ENCODE measurements around the gene PLVAP.

Gene PLVAP

DNA sequence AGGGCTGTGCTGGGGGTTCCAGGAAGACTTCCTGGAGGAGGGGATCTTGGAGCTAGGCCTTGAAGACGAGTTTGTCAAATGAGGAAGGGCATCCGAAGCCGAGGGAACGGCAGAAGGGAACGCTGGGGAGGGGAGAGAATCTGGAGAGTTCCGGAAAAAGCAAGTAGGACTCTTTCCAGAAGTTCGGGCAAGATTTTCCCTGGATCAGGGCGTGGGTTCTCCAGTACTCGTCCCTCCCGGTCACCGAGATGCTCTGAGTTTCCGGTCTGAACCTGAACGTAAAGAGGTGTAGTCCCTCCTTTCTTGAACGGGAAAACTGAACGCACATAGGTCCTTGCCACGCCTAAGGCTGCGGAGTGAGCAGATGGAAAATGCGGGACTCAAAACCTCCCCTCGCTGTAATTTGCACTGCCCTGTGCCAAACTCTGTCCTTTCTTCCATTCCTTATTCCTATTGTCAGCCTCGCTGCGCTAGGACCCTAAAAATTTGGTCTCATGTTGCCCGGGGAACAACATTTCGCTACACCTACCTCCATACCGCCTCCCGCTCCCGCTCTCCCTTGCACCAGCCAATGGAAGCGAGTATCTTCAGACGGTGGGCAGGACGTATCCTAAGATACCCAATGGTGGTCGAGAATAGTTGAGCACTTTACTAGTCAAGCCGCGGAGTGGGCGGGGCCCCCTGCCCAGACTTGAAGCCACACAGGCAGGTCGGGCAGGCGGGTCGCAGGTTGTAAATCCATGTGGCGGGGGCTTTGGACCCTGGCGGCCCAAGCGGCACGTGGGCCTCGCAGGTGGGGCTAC lies 40.1 kb downstream of the PLVAP start, which contains the start of gene GTPBP3:
GTPBP3 (plus strand) TSS at position 682 of the 803 bp plus-strand sequence; CDS start at position 741, 59 bp downstream.
- in situ Hi-C loops (cut with MboI; ENCODE audit: low sequenced_read_pairs) = no loop called here

DNA sequence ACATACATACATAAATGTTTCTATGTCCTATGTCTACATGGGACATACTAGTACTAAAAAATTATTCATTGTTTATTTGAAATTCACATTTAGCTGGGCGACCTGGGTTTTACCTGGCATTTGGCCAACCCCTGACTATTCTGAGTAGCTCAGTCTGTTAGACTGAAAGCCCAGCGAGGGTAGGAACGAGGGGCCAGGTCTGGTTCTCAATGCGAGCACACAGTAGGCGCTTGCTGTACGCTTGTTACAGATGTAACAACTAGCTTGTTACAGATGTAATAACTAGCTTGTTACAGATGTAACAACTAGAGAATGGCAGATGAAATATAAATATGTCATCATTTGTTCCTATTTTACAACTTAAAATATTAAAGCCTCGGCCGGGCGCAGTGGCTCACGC lies 41.6 kb downstream of the PLVAP start:
- in situ Hi-C loops (cut with MboI; ENCODE audit: low sequenced_read_pairs) = no loop called here

DNA sequence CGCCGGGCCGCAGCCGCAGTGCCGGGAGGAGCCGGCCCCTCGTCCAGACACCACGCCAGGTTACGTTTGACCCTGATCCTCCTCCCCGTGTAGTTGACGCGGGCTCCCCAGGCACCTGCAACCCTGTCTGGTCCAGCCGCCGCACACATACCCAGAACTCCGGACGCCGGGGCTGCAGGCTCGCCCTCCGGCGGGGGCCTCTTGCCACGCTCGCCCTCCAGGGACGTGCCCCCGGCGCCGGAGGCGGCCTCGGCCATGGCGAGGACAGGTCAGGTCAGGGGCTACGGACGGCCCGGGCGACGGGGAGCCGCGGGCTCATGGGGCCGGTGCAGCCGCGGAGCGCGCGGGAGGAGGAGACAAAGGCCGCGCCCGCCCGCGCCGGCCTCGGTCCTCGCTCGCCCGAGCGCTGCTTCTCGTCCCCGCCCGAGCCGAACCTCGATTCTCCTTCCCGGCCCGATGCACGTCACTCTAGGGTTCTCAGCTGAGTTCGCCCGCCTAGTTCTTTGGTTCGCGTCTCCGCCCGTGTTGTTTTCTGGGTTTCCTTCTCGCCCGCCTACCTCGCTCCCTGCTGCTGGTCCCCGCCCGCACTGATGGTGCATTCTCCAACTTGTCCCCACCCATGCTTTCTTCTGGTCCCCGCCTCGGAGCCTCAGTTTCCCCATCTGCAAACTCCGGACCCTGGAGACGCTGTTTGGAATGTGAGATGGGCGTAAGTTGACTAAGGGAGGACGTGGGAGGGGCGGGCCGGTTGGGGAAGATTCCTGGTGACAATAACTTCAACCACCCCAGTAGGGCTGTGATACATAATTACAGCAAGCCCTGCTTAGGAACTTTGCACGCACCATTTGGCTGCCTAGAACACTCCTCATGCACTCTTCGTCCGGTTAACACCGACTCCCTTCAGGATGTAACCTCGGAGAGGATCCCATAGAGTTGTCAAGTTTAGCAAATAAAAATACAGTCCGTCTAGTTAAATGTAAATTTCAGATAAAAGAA lies 42.4 kb downstream of the PLVAP start, which contains the start of gene ANO8:
ANO8 (minus strand) TSS at position 442 of the 996 bp plus-strand sequence; CDS start at position 257, 185 bp downstream.
- in situ Hi-C loops (cut with MboI; ENCODE audit: low sequenced_read_pairs) = no loop called here

DNA sequence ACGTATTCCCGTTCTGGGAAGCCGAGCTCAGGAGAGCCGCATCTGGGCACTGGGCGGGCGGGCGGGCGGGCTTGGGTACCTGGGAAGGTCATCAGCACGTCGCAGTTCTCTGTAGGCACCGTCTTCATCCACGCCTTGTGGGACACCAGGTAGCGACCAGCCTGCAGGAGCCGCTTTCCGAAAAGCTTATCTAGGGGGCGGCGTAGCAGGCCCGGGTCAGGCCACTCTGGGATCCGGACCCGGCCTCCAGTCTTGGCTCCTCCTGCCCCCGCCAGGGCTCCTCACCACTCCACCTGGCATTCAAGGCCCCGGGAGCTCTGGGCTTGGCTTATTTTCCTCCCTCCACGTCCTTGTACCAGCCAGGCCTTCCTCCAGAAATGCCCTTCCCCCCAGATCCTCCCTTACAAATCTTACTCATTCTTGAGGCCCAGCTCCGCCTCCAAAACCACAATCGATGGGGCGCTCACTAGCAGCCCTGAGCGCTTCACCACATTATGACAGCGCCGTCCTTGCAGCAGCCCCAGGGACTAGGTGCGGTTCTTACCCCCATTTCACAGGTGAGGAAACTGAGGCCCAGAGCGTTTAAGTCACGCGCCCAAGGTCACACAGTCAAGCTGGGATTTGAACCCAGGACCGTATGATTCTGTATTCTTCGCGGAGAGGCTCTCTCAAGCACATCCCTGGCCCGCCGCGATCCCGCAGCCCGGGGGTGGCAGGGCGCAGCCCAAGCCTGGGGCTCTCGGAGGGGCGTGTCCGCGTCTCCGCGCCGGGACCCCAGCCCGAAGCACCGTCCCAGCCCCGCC lies 43.3 kb downstream of the PLVAP start:
- in situ Hi-C loops (cut with MboI; ENCODE audit: low sequenced_read_pairs) = no loop called here

DNA sequence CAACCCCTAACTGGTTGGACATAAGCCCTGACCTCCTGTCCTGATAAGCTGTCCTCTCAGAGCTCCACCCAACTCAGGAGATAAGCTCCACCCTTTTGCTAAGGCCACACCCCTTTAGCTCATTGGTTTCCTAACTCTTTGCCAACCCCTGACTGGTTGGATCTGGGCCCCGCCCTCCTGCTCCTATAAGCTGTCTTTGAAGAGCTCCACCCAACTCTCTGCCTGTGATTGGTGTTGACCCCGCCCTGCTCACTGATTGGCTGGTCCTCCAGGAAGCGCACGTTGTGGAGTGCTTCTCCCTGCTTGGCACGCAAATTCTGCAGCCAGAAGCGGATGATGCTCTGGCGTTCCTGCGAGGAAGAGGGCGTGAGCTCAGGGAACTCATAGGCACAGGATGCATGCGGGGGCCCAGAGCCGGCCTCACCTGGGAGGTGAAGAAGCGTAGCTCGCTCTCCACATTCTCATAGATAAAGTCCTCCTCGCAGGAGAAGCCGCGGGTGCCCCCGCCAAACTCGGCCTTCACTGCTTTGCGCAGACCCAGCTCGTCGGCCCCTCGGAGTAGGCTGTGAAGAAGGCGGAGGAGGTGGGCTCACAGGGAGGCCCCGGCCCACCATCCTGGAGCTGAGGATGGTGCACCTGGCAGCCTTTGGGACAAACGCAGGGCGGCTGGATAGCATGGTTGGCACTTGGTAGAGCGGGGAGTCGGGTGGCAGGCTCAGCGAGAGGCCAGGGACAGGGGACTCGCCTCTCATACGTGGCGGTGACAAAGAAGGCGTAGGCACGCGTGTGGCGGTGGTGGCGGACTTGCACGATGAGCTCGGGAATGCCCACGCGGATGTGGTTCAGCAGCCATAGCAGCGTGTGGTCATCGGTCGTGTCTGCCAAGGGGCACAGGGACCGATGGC lies 44.2 kb downstream of the PLVAP start:
- in situ Hi-C loops (cut with MboI; ENCODE audit: low sequenced_read_pairs) = no loop called here

DNA sequence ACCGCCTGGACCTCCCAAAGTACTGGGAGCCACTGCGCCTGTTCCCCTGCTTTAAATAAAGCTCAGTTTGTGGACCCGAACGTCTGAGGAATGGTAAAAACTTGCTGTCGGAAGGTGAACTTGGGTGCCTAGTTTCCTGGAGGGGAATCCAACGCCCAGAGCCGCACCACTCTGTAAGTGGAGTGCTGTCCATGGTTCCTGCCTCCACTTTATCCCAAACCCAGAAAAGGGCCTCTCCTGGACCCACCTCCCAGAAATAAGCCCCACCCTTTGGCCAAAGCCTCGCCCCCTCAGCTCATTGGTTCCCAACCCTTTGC lies 44.8 kb downstream of the PLVAP start:
- in situ Hi-C loops (cut with MboI; ENCODE audit: low sequenced_read_pairs) = no loop called here

DNA sequence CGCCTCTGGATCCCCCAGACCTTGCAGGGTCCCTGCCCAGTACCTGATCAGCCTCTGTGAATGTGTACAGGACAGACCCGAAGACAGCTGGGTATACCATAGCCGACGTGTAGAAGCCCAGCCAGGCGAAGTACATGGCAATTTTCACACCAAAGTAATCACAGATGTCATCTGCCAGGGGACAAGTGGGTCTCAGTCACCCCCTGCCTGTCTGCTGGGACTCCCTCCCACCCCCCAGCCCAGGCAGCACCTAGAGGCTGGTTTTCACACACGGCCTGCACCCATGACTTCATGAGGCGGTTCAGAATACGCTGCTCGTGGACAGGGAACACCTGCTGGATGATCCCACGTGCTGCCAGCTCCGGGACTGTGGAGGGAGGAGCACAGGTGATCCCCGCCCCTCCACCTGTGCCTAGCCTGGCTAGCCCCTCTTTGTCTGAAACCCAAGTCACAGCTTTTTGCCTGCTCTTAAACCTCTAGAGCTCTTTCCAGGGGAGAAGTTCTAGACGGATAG lies 46.0 kb downstream of the PLVAP start:
- in situ Hi-C loops (cut with MboI; ENCODE audit: low sequenced_read_pairs) = no loop called here

DNA sequence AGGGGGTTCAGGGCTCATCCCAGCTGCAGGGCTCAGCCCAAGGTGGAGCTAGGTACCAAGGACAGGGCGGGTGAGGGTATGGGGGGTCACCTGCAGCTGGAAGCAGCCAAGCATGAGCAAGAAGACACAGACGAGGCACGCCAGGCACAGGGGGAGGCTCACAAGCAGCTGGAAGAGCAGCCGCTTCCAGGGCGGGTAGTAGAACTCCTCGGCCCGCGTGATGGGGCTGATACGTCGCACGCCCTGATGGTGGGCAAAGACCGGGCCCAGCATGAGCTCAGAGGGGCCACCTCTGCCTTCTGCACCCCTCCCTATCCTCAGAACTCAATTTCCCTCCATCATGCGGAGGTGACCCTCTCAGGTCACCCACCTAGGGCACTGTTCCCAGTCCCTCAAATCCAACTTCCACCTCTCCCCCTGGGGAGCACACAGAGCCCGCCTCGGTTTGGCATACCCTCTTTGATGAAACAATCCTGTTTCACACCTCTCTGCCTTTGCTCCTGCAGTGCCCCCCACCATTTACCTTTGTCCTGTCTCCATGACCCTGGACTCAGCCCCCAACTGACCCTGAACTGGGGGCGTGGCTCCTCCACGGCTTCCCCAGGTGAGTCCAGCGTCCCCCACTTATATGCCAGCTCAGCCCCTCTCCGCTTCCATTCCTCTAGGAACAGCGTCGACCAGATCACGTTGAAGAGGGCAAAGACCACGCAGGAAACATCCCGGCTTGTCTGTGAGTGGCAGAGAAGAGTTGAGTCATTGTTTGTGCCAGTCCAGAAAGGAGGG lies 46.7 kb downstream of the PLVAP start:
- in situ Hi-C loops (cut with MboI; ENCODE audit: low sequenced_read_pairs) = no loop called here

DNA sequence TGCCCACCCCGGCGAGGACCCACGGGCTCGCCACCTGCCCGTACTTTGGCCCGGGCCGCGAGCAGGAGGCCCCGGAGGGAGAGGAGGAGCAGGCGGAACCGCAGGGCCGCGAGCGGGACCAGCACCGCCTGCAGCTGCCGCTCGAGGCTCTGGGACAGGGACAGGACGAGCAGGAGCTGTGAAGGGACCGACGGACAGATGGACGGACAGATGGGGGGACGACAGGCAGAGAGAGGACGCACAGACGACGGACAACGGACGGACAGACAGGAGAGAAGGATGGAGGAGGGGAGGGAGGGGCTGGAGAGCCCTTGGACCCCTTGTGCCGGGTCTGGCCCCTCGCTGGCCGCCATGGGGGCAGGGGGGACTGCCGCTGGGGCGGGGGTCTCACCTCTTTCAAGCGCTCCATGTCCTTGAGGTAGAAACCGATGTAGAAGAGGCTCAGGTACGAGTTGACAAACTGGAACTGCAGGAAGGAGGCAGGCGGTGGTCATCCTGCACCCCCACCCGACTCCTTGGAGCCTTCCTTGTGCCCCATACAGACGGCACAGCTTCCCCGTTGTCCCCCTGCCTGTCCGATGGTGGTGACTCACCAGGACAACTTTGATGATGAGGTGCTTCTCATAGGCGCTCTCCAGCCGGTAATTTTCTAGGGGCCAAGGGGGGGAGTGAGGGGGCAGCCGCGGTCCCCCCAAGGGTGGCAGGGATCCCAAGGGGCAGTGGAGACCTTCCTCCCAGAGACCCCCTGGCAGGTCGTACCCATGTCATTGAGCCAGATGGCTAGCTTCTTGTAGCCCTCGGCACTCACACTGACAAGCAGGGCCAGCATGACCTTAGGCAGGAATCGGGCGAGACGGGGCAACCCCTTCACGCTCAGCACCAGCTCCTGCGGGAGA lies 47.5 kb downstream of the PLVAP start:
- in situ Hi-C loops (cut with MboI; ENCODE audit: low sequenced_read_pairs) = no loop called here

DNA sequence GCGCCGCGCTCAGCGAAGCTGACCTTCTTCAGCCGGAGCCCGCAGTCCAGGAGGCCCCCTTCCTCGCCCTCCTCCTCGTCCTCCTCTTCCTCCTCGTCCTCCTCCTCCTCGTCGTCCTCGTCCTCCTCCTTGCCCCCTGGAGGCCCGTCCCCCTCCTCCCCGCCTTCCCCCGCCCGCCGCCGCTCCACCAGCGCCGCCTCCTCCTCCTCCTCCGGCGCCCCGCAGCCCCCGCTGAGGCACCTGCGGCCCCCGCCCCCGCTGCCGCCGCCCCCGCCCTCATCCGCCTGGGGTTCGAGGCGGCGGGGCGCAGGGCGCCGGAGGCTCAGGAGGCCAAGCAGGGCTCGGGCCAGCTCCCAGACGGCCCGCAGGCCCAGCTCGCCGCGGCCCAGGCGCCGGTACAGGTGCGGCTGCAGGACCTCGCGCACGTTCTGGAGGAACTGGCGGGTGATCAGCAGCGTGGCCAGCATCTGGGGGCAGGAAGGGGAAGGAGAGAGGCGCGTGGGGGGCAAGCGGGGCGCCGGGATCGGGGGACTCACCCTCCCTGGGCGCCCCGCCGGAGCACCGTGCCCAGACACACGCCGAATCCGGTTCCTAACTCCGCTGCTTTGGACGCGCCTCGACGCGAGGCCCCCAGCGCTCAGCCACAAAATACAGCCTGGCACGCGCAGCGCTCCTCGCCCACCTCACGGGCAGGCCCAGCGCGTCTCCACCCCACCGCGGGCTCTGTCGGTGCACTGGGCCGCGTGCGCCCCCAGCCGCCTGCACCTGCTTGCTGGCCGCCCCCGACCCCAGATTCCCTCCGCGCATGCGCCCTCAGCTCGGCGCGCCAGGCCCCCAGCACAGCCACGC lies 48.4 kb downstream of the PLVAP start:
- in situ Hi-C loops (cut with MboI; ENCODE audit: low sequenced_read_pairs) = no loop called here

DNA sequence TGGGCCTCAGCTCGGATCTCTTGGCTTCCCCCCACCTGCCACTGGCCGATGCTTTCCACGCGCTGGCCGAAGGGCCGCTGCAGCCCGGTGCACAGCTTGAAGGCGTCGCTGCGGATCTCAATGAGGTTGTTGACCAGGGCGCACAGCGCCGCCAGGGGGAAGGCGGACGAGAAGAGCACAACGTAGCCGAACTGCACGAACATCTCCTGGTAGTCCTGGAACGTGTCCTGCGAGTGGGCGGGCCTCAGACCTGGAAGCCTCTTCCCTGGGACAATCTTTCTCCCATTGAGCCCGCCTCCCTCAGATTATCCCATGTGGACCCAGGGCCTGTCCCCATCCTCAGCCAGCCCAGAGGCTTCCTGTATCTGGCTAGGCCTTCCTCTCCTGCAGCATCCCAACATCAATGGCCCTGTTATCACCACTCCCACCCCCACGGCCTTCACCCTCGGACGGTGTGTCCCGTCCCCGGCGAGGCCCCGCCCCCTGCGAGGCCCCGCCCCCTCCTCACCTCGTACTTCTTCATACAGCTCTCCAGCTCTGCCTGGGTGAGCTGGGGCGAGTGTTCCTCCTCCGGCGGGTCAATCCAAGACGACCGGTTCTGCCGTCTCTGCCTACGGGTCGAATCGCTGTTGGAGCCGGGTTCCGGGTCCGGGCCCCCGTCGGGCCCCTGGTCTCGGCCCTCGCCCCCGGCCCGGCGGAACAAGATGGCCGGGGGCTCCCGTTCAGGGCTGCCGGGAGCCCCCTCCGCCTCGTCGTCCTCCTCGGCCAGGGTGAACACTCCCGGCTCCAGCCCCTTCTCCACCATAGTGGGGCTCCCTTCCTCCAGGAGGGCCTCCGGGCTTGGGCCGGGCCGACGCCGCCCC lies 49.3 kb downstream of the PLVAP start:
- in situ Hi-C loops (cut with MboI; ENCODE audit: low sequenced_read_pairs) = no loop called here

DNA sequence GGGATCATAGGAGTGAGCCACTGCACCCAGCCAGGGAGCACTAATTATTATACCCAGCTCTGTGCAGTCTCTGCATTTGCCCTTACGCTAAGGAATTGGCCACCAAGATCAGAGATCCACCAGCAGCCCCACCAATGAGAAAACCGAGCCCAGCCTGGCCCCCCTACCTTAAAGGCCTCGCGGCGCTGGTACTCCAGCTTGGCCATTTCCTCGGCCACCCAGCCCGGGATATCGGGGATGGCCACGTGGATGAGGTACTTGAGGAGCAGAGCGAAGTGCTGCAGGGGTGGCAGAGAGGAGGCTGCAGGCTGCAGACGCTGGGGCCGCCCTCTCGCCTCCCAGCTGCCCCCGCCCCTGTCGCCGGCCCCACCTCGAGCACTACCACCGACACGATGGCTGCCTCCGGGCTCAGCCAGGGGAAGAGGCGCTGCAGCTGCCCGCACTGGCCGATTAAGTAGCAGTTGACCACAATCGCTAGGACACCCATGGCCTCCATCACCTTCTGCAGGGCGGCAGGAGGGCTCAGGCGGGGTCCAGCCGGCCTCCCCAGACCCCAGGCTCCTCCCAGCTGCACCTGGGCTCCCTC lies 50.0 kb downstream of the PLVAP start:
- in situ Hi-C loops (cut with MboI; ENCODE audit: low sequenced_read_pairs) = no loop called here

DNA sequence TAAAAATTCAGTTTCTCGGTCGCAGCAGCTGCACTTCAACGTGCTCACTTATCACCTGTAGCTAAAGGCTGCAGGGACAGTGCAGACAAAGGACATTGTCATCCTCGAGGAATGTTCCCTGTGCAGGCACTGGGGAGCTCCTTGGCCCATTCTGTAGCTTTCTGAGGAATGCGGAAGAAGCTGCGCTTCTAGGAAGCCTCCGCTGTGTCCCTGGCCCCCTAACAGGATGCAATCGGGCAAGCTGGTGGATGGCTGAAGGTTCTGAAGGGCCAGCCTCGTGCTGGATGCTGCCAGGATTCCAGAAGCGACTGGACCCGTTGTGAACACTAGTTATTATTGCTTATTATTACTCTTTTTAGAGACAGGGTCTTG lies 50.6 kb downstream of the PLVAP start:
- in situ Hi-C loops (cut with MboI; ENCODE audit: low sequenced_read_pairs) = no loop called here

DNA sequence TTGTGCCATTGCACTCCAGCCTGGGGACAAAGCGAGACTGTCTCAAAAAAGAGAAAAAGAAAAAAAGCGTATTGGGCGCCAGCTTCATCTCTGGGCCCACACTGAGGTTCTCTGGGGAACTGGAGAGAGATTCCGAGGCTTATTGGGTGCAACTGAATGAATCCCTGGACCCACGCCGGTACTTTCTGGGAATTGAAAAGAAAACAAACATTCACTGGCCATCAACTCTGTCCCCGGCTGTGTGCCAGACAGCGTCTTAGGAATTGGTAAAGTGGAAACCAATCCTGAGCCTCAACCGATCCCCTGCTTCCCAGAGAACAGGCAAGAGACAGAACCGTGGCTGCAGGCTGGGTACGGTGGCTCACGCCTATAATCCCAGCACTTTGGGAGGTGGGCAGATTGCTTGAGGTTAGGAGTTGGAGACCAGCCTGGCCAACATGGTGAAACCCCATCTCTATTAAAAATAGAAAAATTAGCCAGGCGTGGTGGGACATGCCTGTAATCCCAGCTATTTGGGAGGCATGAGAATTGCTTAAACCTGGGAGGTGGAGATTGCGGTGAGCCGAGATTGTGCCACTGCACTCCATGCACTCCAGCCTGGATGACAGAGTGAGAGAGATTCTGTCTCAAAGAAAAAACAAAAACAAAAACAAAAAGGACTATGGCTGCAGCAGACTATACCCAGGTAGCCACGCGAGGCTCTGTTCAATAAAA lies 51.1 kb downstream of the PLVAP start:
- in situ Hi-C loops (cut with MboI; ENCODE audit: low sequenced_read_pairs) = no loop called here

DNA sequence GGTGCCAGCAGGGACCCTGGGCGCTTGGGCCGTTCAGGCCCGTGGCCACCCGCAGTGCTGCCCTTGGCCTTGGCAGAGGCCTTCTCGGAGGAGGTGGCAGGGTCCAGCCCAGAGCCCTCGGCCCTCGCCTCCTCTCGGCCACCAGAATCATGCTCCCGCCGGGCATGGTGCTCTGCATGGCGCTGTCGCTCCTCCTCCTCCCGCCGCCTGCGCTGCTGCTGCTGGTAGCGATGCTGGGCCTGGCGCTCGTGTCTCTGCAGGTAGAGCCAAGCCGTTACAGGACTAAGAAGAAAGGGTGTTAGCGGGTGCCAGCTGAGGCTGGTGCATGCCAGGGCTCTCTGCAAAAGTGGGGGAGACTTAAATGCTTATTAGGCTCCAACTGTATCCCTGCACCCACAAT lies 52.0 kb downstream of the PLVAP start:
- in situ Hi-C loops (cut with MboI; ENCODE audit: low sequenced_read_pairs) = no loop called here

Measured in HL-60/S4 treated with retinoic acid at 250 ng/mL for 4 days and 3 days (cell line).